ENCODE results near the gene GNAT2.

DNA sequence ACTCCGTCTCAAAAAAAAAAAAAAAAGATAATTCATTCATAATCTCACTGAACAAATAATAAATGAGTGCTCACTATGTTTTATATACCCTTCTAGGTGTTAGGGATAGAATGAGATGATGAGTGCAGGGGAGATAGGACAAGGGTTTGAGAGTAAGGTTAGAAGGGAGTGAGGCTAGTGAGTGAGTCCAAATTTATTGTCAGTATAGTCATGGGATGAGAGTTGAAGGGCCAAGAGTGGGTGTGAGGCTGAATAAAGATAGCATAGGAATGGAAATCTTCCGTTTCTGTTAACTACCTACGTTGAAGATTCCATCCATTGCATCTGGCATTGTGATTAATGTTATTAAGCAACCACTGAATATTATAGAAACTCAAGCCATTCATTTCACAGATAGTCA is 54.2 kb downstream of the GNAT2 start:
- TF ChIP-seq NFRKB (IDR thresholded peaks at IDR 0.05) (no peak), SP1 (IDR thresholded peaks at IDR 0.05) (no peak), ELF4 (IDR thresholded peaks at IDR 0.05) (no peak), ZNF384 (IDR thresholded peaks at IDR 0.05) (no peak), L3MBTL2 (conservative IDR thresholded peaks at IDR 0.05) (no peak), TARDBP (IDR thresholded peaks at IDR 0.05) (no peak), BHLHE40 (IDR thresholded peaks at IDR 0.05; ENCODE audit: borderline replicate concordance) (no peak), FOXA1 (IDR thresholded peaks at IDR 0.05) (no peak), SUZ12 (IDR thresholded peaks at IDR 0.05) (no peak), FOXK2 (IDR thresholded peaks at IDR 0.05) (no peak), FOXM1 (IDR thresholded peaks at IDR 0.05; ENCODE audit: borderline replicate concordance) (no peak)
